SK-N-SH (cell line): ENCODE results near the gene KIF6.

ENCODE experiments used
- GABPA ChIP-seq: IDR thresholded peaks from 2 replicates; pipeline ENCODE4 v1.4.0; 2012; ENCODE audit warnings: low read depth, mild to moderate bottlenecking
- RFX5 ChIP-seq: IDR thresholded peaks from 2 replicates; pipeline ENCODE4 v1.6.1; 2012; ENCODE audit warnings: mild to moderate bottlenecking, improper control_type of control experiment, low read length
- SMC3 ChIP-seq: IDR thresholded peaks from 2 replicates; pipeline ENCODE4 v1.6.1; 2012; ENCODE audit warnings: low read depth, low read length, improper control_type of control experiment

GRCh38 chr6:39341352-39341751 is 383.9 kb downstream of the KIF6 start:
- TF ChIP-seq RFX5 (no peak), SMC3 (no peak), GABPA (no peak)
